NOMO-1 (cell line): ENCODE results near the gene GPX8.
A peak's percentile ranks its signal among the peaks of the same experiment; 100 is the strongest.

Experiments used
- DNase-seq, 2 experiments: peaks; one replicate each; lab custom pipeline; 2025; ENCODE audit not compliant: unreplicated experiment in 2 of 2; lab: John Stamatoyannopoulos, UW

The GPX8 gene

GRCh38 chr5:55159763-55160492 is at the start of gene GPX8:
GPX8 (plus strand) TSS chr5:55160171; CDS start chr5:55160193, 22 bp downstream.
- DNase-seq, result peak; percentile 30 to 65

- DNase-seq, result no peak
Observed at GRCh38 chr5:55110217-55110616, 49.8 kb upstream of the GPX8 start.

- DNase-seq, result no peak
Observed at GRCh38 chr5:55113327-55113726, 46.6 kb upstream of the GPX8 start.

GRCh38 chr5:55114061-55114460 is 45.9 kb upstream of the GPX8 start:
- DNase-seq, result no peak

GRCh38 chr5:55123365-55123764 is 36.6 kb upstream of the GPX8 start:
- no peak for DNase-seq

- DNase-seq, result no peak
Observed at GRCh38 chr5:55134053-55134722, 25.8 kb upstream of the GPX8 start.

GRCh38 chr5:55136521-55136920 is 23.4 kb upstream of the GPX8 start:
- no peak for DNase-seq

- no peak for DNase-seq
Observed at GRCh38 chr5:55140908-55141665, 18.9 kb upstream of the GPX8 start.

- DNase-seq, result no peak
Observed at GRCh38 chr5:55141945-55142690, 17.9 kb upstream of the GPX8 start.

- DNase-seq, result no peak
Observed at GRCh38 chr5:55143624-55144023, 16.3 kb upstream of the GPX8 start.

- no peak for DNase-seq
Observed at GRCh38 chr5:55146080-55146479, 13.9 kb upstream of the GPX8 start.

GRCh38 chr5:55146543-55147151 is 13.3 kb upstream of the GPX8 start:
- DNase-seq, result peak; percentile 84 to 89

- no peak for DNase-seq
Observed at GRCh38 chr5:55149308-55149795, 10.6 kb upstream of the GPX8 start.

- DNase-seq, result no peak
Observed at GRCh38 chr5:55151923-55152842, 7.8 kb upstream of the GPX8 start.

GRCh38 chr5:55154873-55155272 is 5.1 kb upstream of the GPX8 start:
- DNase-seq, result no peak

- no peak for DNase-seq
Observed at GRCh38 chr5:55160493-55161209, 680 bp downstream of the GPX8 start.

- DNase-seq, result no peak
Observed at GRCh38 chr5:55162666-55163065, 2.7 kb downstream of the GPX8 start.

GRCh38 chr5:55171471-55171870 is 11.5 kb downstream of the GPX8 start:
- DNase-seq, result no peak
